Putamen (tissue), 1 donor: Measurements from ENCODE around the gene P2RY13.

Source experiments
- DNase-seq: peaks from one replicate; pipeline ENCODE4 v3.0.0-alpha.2; 2016; ENCODE audit warnings: low spot score

Gene P2RY13

DNA sequence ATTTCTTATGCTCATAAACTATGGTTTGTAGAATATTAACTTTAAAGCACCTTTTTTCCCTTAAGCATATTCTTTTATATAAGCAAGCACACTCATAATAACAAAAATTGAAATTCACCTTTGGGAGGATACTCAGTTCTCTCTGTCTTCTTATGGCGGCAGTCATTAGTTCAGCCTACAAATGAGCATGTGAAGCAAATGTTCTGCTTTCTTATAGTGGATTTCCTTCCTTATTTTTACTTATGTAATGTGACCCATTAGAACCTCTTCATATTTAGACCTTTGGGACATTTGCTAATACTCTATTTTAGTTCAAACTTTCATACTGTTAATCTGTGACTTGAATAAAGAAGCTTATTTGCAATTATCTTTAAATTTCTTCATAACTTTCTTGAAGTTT lies at the start of gene P2RY13:
P2RY13 (minus strand) TSS at position 187 of the 400 bp plus-strand sequence; CDS start at position 166, 21 bp downstream.
- DNase-seq: no peak

DNA sequence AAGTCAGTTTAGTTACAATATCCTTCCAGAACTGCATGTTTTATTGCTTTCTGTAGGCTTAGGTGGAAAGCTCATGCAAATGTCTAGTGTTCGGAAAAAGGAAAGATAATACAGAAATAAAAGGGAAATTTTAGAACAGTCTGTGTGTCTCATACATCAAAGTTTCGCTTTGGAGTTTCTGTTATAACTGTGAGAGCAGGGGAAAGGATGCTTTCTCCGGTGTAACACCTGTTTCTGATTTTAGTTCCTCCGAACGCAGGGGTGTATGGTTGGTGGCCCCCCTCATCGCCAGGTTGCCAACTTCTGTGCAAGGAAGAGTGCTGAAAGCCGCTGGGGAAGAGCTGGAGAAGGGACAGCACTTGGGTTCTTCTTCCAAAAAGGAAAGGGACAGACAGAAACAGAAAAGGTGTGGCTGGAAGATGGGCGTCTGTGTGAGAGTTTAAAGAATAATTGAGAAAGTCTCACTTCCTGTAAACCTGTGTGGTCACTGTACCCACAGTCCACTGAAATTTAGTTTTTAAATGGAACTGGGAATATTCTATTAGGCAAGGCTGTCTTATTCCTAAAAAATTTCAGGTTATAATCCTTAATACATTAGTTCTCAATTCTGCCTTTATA lies 48.5 kb upstream of the P2RY13 start:
- DNase-seq: no peak

DNA sequence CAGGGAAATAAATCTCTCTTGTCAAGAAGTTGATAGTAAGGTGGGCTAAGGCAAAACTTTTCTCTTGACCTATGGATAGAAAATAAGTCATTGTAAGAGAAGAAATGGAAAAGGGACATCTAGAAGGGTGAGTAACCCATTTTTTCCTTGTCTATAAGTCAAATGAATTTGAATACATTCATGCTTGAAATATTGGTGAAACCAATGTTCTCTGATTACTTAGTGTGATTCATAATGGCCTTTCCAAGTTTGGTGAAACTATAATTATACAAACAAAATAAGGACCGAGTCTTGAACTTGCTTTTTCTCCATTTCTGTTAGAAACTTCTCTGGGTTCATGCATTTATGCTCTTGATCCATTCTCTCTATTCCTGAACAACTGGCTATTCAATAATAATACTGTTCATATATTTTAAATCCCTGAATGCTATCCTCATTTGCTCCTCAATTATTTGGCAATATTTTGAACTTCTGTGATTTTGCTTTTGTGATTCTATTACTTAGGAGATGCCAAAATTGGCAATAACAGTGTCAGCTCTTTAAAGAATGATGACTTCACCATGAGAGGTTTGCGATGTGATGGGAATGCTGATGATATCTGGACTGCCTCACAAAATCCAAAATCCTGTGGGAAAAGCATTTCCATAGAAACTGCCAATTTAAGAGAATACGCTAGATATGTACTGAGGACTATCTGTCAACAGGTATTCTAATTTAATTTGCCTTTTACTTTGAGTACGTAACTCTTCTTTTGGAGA lies 42.9 kb upstream of the P2RY13 start:
- DNase-seq: no peak

DNA sequence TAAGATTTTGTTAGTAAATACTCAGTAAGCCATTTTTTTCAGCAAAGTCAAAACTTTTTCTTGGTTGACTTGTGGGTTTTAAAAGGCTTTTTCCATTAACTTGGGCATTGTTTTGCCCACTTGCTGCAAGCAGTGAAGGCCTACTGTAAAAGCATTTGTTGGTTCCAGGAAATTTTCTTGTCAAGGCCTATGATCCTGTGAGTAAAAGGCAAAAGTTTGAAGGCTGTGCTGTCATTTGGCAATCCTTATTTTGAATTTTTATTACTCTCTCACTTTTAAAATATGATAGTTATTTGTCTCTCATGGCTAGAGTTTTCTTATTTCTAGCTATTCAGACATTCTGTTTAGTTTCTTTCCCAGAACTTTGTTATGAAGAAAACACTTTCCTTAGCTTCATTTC lies 42.2 kb upstream of the P2RY13 start:
- DNase-seq: no peak

DNA sequence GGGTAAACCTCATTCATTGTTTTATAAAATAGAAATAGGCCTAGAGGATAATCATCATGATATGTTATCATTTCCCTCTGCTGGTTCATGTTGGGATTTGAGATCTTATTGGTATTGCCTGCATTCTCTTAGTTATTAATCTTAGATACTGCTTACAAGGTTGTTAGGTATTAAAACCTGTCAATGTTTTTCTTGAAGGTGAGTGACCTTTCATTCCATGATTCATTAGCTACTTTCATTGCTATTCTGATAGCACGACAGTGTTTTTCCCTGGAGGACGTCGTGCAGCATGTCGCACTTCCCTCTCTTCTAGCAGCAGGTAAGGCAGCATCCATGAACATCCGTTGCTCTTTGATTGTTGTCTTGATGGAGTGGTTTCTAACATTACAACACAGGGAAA lies 38.1 kb upstream of the P2RY13 start:
- DNase-seq: no peak

DNA sequence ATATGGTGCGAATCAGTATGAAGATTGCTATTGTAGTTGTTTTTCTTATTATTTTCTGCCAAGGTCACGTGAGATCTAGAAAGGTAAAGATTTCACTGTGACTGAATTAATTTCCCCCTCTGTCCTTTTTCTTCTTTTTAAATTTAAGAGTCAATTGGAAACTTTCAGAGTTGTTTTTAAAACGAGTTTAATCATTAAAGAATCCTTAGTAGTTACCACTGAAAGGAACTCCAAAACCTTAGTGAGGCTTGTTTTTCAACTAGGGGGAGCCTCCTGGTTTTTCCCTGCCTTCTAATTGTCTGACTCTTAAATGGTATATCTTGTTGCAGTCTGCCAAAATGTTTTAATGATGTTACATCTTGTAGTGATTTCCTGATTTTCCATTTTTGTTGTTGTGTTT lies 37.6 kb upstream of the P2RY13 start:
- DNase-seq: no peak

DNA sequence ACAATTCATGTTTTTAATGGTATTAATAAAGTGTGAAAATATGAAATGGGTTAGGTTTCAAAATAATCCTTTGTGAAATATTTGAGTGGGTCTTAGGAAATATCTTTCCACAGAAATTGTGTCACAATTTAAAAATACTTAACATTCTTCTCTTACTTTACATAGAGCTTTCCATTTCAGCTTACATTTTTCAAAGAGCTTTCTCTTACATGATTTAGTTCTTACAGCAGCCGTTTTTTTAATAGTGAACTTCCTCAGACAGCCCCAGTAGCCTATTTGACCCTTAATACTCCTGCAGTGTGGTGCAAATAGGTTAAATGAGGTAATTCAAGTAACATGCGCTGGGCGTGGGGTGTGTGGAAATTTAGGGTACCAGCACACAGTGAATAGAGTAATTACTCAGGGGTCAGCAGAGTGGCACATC lies 33.4 kb upstream of the P2RY13 start:
- DNase-seq: no peak

DNA sequence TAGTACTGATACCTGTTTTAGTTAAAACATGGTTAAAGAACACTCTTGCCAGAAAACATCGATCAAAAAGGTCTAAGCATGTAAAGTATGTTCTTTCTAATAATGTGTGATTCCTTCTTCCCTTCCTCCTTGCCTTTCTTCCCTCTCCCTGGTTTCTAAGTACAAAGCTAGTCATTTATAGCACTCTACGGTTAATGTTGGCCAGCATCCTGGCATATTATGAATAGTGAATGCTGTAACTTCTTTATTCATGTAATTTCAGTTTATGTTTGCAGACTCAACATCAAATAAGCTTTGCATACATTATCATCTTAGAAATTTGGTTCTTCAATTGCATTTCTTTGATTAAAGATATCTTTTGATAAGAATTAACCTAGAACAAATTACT lies 28.1 kb upstream of the P2RY13 start:
- DNase-seq: no peak

DNA sequence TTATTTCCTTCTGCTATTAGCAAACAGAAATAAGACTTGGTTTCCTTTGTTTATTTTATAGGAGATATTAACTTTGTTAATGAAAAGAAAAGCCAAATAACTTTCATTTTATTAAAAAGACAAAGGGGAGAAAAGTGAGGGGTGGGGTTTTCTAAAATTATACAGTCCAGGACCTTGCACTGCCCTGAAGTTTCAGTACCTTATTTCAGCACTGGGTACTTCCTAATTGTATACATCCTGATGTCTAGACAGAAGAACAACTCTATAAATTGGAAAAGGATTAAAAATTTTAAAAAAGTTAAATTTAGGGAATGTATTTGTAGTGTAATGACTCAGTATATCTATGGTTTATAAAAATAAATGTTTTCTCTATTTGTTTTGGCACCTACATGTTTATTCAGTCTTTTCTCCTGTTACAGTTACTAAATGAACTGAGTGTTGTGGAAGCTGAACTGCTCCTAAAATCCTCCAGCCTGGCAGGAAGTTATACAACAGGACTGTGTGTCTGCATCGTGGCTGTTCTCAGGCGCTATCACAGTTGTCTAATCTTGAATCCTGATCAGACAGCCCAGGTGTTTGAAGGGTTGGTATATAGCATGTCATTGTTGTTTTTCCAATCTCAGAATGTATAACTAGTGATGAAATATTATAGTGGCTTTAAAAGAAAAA lies 27.6 kb upstream of the P2RY13 start:
- DNase-seq: no peak

DNA sequence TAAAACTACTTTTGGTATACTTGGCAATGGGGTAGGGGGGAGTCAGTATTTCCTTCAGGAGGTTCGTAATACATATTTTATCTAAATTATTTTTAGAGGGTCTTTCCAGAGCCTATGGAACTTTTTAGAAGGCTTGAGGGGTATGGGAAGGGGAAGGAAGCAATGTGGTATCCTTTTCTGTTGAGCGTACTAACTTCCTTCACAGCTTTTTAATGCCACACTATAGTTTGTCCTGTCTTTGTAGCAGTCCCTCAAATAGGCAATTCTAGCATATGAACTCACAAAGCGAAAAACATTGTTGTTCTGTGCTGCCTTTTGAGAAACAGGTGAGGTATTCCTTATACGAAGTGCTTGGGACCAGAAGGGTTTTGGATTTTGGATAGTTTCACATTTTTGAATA lies 22.3 kb upstream of the P2RY13 start:
- DNase-seq: no peak

DNA sequence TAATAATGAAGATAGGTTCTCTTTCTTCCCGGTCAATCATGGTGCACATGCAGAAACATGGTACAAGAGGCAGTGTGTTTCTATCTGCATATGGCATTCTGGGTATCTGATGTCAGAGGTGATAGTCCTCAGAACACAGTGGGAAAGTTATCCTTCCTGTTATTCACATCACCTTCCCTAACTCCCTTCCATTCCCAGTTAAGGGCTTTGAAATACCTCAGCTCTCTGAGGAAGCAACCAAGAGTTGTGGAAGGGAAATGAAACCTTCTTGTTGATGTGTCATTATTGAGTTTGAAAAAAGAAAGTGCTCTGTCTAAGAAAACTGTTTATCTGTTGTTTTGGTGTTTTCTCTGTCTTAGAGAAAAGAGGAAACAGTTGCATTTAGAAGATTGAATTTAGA lies 21.9 kb upstream of the P2RY13 start:
- no peak for DNase-seq

DNA sequence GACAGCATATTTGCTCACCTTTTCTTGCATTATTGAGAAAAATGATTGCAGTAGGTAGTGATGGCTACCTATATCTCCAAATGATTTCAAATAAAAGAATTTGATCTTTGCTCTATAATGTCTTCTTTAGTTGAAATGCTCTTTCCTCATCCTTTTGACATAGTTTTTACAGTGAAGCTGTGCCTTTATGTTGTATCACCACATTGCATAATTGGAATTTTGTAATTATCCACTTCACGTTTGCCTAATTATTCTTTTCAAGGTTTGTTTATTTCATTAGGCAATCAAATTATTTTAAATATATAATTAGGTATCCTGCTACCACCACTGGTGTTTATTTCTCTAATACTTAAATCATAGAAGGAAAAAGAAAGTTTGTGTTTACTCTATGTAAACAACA lies 21.3 kb upstream of the P2RY13 start:
- DNase-seq: no peak

DNA sequence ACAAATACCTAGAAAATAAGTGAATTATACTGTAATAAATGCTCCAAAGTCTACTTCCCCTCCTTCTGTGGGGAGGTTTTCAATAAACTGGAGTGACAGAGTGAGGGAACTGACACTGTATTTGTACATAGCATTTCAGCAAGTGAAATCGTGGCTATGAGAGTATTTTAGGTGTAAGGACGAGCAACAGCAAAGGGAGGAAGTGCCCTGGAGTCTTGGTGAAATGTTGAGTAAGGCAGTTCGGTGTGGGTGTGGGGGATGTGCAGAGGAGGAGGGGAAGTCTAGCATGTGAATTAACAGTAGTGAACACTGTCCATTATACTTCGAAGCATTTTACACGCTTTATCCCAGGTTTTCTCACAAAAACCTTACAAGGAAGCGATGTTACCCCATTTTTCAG lies 18.1 kb upstream of the P2RY13 start:
- DNase-seq: no peak

DNA sequence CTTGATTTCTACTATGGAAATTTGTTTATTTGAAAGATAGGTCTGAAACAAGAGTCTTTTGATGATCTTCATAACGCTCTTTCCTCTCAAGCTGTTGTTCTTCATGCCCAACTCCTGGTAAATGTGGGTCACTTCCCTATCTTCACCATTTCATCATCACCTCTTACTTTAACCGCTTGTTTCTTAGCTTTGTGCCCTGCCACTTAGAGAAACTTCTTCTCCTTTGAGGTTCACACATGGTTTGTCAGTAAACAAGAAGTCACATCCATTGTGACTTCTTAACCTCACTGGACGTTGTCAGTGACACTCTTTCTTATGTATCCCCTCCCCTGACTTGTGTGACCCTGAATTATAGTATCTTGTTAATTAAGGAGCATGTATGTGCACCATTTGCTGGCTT lies 16.9 kb upstream of the P2RY13 start:
- no peak for DNase-seq

DNA sequence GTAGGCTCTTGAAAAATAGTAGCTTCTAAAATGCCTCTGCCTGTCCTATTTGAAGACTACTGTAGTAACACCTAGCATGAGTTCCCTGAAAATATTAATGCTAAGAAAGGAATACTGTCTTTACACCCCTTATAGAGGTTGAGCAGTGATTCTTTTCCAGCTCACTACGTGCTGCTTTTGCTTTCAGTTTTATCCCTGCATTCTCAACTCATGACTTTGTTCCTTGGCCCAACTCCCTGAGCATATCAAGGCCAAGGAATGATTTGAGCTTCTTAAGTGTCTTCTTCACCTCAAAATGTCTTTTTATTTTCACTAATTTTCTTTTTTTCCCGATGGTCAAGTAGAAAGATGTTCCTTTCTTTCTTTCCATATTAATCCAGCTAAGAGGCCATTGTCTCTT lies 16.5 kb upstream of the P2RY13 start:
- no peak for DNase-seq

DNA sequence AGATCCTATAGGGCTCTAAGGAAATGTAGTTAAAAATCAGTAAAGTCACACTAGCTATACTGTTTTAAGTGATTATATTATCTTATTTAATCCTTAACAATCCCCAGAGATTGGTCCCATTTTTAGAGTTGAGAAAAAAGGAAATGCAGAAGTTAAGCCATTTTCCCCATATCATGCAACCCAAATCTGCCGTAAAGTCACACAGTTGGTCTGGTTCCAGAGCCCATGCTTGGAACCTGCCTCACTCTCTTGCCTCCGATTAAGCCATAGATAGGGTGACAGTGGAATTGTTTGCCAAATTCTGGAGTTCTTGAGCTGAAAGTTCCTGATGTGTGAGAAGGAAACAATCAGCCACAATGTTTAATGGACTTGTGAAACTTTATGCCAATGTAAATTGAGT lies 2.3 kb upstream of the P2RY13 start:
- DNase-seq: no peak

DNA sequence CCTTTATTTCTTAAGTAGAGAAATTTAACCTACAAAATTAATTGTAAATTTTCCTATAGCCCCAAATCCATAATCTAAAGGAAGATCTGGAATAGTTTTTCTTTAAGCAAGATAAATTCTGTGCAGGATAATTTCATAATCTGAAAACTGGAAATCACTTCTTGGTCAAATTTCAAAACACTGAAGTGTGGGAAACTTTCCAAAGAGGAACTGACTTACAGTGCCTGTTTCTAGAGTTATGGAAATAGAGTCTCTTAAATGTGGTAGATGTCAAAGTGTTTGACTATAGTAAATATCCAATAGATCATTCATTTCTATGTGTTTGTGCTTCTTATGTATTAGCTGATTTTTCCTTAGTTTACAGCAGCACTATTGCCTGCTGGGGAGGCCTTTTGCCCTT lies 1.6 kb upstream of the P2RY13 start:
- no peak for DNase-seq

DNA sequence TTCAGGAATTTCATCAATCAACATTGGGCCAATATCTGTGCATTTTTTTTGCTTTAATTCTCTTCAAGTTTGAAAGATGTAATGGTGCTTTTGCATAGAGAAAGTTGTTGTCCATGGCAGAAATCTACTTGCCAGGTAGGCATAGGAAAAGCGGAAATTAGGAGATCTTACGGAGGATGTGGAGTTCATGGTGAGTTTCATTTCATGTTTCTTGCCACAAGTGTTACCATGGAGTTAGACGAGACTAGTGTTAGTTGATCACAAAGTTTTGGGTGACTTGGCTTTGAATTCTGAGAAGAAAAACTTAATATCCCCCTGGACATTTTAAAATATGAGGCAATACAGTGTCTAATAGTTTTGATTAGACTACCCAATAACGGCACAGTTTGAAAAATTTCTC lies 1.0 kb upstream of the P2RY13 start:
- DNase-seq: no peak

DNA sequence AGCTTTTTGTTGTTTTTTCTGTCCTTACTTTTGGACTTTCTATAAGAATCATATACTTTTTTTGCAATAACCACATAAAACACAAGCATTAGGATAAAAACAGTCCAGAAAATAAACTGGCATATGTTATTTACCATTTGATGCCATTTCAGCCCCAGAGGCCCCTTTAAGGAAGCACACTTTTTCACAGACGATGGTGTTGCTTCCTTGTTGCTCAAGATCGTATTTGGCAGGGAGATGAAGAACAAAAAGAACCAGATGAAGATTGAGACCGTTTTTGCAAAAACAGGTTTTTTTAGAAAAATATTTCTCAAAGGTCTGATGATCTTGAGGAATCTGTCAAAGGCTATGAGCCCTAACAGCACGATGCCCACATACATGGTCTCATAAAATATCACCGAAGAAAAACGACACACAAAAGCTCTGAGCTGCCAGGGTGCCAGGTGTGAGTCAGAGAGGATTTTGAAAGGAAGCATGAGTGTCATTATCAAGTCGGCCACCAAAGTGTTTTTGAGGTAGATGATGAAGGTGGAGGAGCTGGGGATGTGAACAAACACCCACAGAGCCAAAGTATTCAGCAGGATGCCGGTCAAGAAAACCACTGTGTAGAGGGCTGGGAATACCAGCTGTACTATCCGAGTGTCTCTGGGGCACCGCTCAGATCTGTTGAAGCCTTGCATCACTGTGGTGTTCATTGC lies 902 bp downstream of the P2RY13 start:
- DNase-seq: no peak

DNA sequence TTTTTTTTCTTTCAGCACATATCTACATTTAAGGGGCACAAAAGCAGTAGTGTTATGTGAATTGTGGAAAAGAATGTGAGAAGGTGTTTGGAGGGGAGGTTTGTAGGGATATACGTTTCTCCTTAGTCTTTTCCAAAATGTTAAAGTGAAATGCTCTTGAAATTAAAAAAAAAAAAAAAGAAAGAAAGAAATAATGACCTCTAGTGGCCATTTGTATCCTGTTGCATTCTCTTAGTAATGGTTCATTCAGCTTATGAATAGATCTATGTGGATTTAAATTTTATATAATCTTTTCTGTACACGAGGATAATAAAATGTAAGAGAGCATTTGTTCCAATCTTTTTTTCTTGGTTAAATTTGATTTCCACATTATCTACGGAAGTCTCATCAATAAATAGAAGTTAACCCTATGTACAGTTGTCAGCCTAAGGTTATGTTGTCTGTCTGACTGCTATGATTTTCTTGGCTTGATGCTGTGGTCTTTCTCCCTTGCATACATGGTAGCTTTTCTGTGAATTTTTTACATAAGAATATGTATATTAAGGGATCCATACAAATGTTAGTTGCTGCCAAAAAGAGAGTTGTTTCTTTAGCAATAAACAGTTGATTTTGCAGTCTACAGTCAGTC lies 1.7 kb downstream of the P2RY13 start:
- no peak for DNase-seq

DNA sequence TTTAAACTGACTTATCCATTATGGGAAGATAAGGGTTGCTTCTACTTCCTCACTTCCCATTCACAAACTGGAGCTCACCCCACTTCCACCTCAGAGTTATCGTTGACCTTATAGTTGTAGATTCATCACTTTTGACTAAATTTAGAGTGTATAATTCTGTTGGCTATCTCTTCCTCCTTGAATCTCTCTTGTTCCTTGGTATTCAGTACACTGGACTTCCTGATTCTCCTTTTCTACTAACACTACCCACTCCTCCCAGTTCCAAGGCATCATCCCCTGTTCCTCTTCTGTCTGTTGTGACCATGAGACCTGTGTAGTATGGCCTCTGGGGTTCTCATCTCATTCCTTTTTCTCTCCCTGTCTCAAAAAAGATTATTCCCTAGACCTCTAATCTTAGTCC lies 6.8 kb downstream of the P2RY13 start:
- no peak for DNase-seq

DNA sequence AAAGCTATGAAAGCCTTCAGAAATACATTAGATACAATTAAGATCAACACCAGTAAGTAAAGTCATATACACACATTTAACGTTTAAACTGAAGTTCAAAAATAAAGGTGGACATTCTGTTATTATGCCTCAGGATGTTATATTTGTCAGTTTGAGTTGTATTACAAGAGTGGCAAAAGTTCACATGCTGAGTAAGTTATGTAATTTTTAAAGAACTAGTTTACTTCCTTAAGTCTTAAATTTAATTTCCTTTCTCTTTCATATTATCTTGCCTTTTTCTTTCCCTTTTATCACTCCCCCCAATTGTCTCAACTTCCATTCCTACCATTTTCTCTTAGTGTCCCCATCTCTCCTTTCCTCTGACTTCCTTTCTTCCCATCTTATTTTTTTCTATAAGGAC lies 7.8 kb downstream of the P2RY13 start:
- no peak for DNase-seq
